PC-9 (cell line): ENCODE data around the gene PANX3.

Experiments
- EZH2 ChIP-seq: fragments of 200-600 bp; sonication (generic); IDR thresholded peaks from 2 replicates; pipeline ENCODE4 v1.8.0; 2017; ENCODE audit warnings: antibody characterized with exemption, low read depth
- TF ChIP-seq, protein P1 (sequence below): fragments of 200-600 bp; sonication (generic); conservative IDR thresholded peaks from 2 replicates; pipeline ENCODE4 v1.6.1; 2017; ENCODE audit warnings: mixed run types, antibody characterized with exemption, mild to moderate bottlenecking, moderate library complexity

DNA sequence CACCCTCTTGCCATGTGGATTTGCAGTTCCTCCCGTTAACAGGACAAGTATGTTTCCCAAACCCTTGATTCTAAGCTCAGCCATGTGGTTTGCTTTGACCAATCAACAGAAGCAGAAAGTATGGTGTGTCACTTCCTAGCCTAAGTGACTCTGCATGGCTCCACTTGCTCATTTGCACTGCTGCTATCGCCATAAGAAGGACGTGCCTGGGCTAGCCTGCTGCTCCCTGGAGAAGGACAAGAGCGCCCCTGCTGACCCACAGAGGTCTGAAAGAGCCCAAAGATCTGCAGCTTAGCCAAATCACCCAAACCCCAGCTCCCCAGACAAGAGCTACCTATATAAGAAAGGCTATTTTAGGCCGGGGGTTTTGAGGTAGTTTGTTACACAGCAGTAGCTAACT, 29.4 kb downstream of the PANX3 start:
- TF ChIP-seq, protein P1, sequence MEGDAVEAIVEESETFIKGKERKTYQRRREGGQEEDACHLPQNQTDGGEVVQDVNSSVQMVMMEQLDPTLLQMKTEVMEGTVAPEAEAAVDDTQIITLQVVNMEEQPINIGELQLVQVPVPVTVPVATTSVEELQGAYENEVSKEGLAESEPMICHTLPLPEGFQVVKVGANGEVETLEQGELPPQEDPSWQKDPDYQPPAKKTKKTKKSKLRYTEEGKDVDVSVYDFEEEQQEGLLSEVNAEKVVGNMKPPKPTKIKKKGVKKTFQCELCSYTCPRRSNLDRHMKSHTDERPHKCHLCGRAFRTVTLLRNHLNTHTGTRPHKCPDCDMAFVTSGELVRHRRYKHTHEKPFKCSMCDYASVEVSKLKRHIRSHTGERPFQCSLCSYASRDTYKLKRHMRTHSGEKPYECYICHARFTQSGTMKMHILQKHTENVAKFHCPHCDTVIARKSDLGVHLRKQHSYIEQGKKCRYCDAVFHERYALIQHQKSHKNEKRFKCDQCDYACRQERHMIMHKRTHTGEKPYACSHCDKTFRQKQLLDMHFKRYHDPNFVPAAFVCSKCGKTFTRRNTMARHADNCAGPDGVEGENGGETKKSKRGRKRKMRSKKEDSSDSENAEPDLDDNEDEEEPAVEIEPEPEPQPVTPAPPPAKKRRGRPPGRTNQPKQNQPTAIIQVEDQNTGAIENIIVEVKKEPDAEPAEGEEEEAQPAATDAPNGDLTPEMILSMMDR = no peak
- TF ChIP-seq EZH2 = no peak
